IMR-90 (cell line): ENCODE results near the gene IQCE. TPM values are rescaled to one million over a fixed set of nuclear protein-coding genes. Genes with fewer than 3 reads are reported as not detected.

ENCODE experiments used
- ATAC-seq: fragments of 200-7000 bp; cut with Tn5 transposase; 2 replicates; pipeline ENCODE4 v1.9.1; 2020; ENCODE audit warnings: low read depth, mild to moderate bottlenecking, moderate library complexity
- BruUV-seq: library from RNA; stranded (reverse); fragments of 400-500 nt; replicated peaks from 2 replicates; lab custom pipeline; 2021; lab: Mats Ljungman, UMichigan
- CTCF ChIA-PET: fragments of 300-600 bp; formaldehyde crosslinking; extraction: SDS; loops from one replicate; lab custom pipeline; 2021; ENCODE audit warnings: antibody characterized with exemption; lab: Yijun Ruan, JAX
- POLR2A ChIA-PET: fragments of 300-600 bp; sonication (Branson Sonifier 250); formaldehyde crosslinking; loops from one replicate; lab custom pipeline; 2022; ENCODE audit warnings: antibody characterized with exemption; ENCODE audit not compliant: unreplicated experiment; lab: Charles Lee
- DNase-seq: peaks from one replicate; pipeline ENCODE4 v3.0.0; 2013
- H2AFZ ChIP-seq: replicated peaks from 2 replicates; pipeline ENCODE3; 2013; ENCODE audit warnings: low read length, mild to moderate bottlenecking; ENCODE audit not compliant: poor library complexity
- H2AK5ac ChIP-seq: 2 replicates; pipeline ENCODE4 v1.6.1; 2013; ENCODE audit warnings: low read depth, low read length, inconsistent platforms
- H2AK9ac ChIP-seq: replicated peaks from 2 replicates; pipeline ENCODE3; 2013; ENCODE audit warnings: mild to moderate bottlenecking, low read depth, low read length, moderate library complexity; ENCODE audit not compliant: poor library complexity
- H2BK120ac ChIP-seq: 2 replicates; pipeline ENCODE4 v1.6.1; 2013; ENCODE audit warnings: low read depth, low read length, inconsistent platforms
- H2BK15ac ChIP-seq: 3 replicates; pipeline ENCODE4 v1.6.1; 2013; ENCODE audit warnings: low read depth, low read length, inconsistent platforms
- H2BK20ac ChIP-seq: 2 replicates; pipeline ENCODE4 v1.6.1; 2013; ENCODE audit warnings: low read depth, mild to moderate bottlenecking, inconsistent platforms, low read length, moderate library complexity
- H2BK5ac ChIP-seq: 2 replicates; pipeline ENCODE4 v1.6.1; 2013; ENCODE audit warnings: mild to moderate bottlenecking, low read depth, low read length, inconsistent platforms; ENCODE audit not compliant: poor library complexity, severe bottlenecking
- H3K14ac ChIP-seq: replicated peaks from 2 replicates; pipeline ENCODE4 v1.6.1; 2013; ENCODE audit warnings: low read depth, low read length, inconsistent platforms
- H3K18ac ChIP-seq: 2 replicates; pipeline ENCODE4 v1.6.1; 2013; ENCODE audit warnings: low read depth, low read length, control low read depth
- H3K23ac ChIP-seq: 2 replicates; pipeline ENCODE4 v1.6.1; 2013; ENCODE audit warnings: low read depth, low read length, inconsistent platforms
- H3K27ac ChIP-seq: 2 replicates; pipeline ENCODE4 v1.5.1; 2013; ENCODE audit warnings: mild to moderate bottlenecking, control low read depth, low read length; ENCODE audit not compliant: insufficient read depth
- H3K27me3 ChIP-seq: 2 replicates; pipeline ENCODE4 v1.6.1; 2013; ENCODE audit warnings: low read length; ENCODE audit not compliant: control insufficient read depth, insufficient read depth
- H3K36me3 ChIP-seq: 2 replicates; pipeline ENCODE4 v1.6.1; 2013; ENCODE audit warnings: low read length, mixed read lengths; ENCODE audit not compliant: control insufficient read depth, insufficient read depth
- H3K4ac ChIP-seq: 2 replicates; pipeline ENCODE4 v1.6.1; 2013; ENCODE audit warnings: low read depth, low read length, inconsistent platforms
- H3K4me1 ChIP-seq: 2 replicates; pipeline ENCODE4 v1.6.1; 2013; ENCODE audit warnings: low read length, mixed read lengths; ENCODE audit not compliant: control insufficient read depth, insufficient read depth
- H3K4me2 ChIP-seq: 2 replicates; pipeline ENCODE4 v1.6.1; 2013; ENCODE audit warnings: low read depth, mild to moderate bottlenecking, control low read depth, low read length, moderate library complexity
- H3K4me3 ChIP-seq: 2 replicates; pipeline ENCODE4 v1.5.1; 2013; ENCODE audit warnings: low read depth, mild to moderate bottlenecking, control low read depth, low read length, moderate library complexity; ENCODE audit not compliant: insufficient read depth
- H3K56ac ChIP-seq: 2 replicates; pipeline ENCODE4 v1.6.1; 2013; ENCODE audit warnings: low read length, inconsistent platforms; ENCODE audit not compliant: insufficient read depth; ENCODE audit errors: extremely low read depth
- H3K79me1 ChIP-seq, 2 experiments: 2 replicates each; pipeline ENCODE4 v1.6.1; 2013; ENCODE audit warnings: low read length in 2 of 2, inconsistent platforms in 1 of 2, low read depth in 1 of 2
- H3K9ac ChIP-seq: 2 replicates; pipeline ENCODE4 v1.6.1; 2013; ENCODE audit warnings: low read depth, low read length, control low read depth
- H3K9me1 ChIP-seq: 2 replicates; pipeline ENCODE4 v1.6.1; 2013; ENCODE audit warnings: low read length, inconsistent platforms; ENCODE audit not compliant: insufficient read depth
- H3K9me3 ChIP-seq: 2 replicates; pipeline ENCODE4 v1.6.1; 2013; ENCODE audit warnings: low read length; ENCODE audit not compliant: control insufficient read depth, insufficient read depth
- H4K20me1 ChIP-seq: 2 replicates; pipeline ENCODE4 v1.6.1; 2013; ENCODE audit warnings: low read length, inconsistent platforms; ENCODE audit not compliant: insufficient read depth
- H4K5ac ChIP-seq: 2 replicates; pipeline ENCODE4 v1.6.1; 2013; ENCODE audit warnings: mild to moderate bottlenecking, low read depth, low read length, control low read depth
- H4K8ac ChIP-seq, 2 experiments: 2 replicates each; pipeline ENCODE4 v1.6.1; 2013; ENCODE audit warnings: low read depth in 2 of 2, low read length in 2 of 2, control low read depth in 1 of 2, inconsistent platforms in 1 of 2
- H4K91ac ChIP-seq: 2 replicates; pipeline ENCODE4 v1.6.1; 2013; ENCODE audit warnings: low read depth, low read length, inconsistent platforms; ENCODE audit not compliant: insufficient read depth
- BHLHE40 ChIP-seq: fragments of 150-350 bp; IDR thresholded peaks from 2 replicates; pipeline ENCODE4 v1.6.1; 2016; ENCODE audit warnings: mild to moderate bottlenecking, low read depth, low read length
- CEBPB ChIP-seq: IDR thresholded peaks from 2 replicates; pipeline ENCODE4 v1.6.1; 2012; ENCODE audit warnings: low read depth, low read length, improper control_type of control experiment
- FOS ChIP-seq: fragments of 150-350 bp; IDR thresholded peaks from 2 replicates; pipeline ENCODE4 v1.6.1; 2016; ENCODE audit warnings: low read depth, low read length
- MXI1 ChIP-seq: IDR thresholded peaks from 2 replicates; pipeline ENCODE4 v1.6.1; 2012; ENCODE audit warnings: low read depth, mild to moderate bottlenecking, low read length, moderate library complexity, borderline replicate concordance
- POLR2A ChIP-seq: IDR thresholded peaks from 2 replicates; pipeline ENCODE4 v1.6.1; 2012; ENCODE audit warnings: mild to moderate bottlenecking, low read depth, low read length
- SMC3 ChIP-seq: fragments of 150-350 bp; IDR thresholded peaks from 2 replicates; pipeline ENCODE4 v1.6.1; 2016; ENCODE audit warnings: low read depth, mild to moderate bottlenecking, antibody characterized with exemption, low read length, moderate library complexity
- WGBS, 2 experiments: methylation state at CpG; one replicate each; pipeline versions ENCODE4 v1.1.5 to v1.1.7; 2013; ENCODE audit warnings: missing lambda C conversion rate in 2 of 2; ENCODE audit not compliant: insufficient read length in 1 of 2; ENCODE audit errors: extremely low coverage in 2 of 2; 5-methylcytosine and 5-hydroxymethylcytosine counted together
- dilution Hi-C: fragments of 300-500 bp; cut with HindIII; formaldehyde crosslinking; loops from one replicate; pipeline ENCODE4 v1.14.3; 2018; ENCODE audit warnings: low sequenced_read_pairs; ENCODE audit not compliant: unreplicated experiment
- in situ Hi-C: fragments of 300-500 bp; cut with MboI; formaldehyde crosslinking; loops from 3 replicates; pipeline ENCODE4 v1.14.3; 2019; ENCODE audit warnings: low sequenced_read_pairs, inconsistent platforms, mixed read lengths
- intact Hi-C: fragments of 100-400 bp; cut with micrococcal nuclease; formaldehyde crosslinking; loops from 2 replicates; pipeline ENCODE4 v1.10.0; 2022
- polyA plus RNA-seq, 3 experiments: library from polyadenylated mRNA; depleted of rRNA; stranded (reverse); fragments of >200 nt; gene quantifications; 2 replicates each; pipeline ENCODE4 v1.2.3, GENCODE V29; 2012; ENCODE audit warnings: low replicate concordance in 1 of 3
- total RNA-seq: library from RNA; depleted of rRNA; stranded (reverse); fragments of >200 nt; gene quantifications from 2 replicates; pipeline ENCODE4 v1.2.3, GENCODE V29; 2012
- TF ChIP-seq, protein P1 (sequence below): fragments of 150-350 bp; IDR thresholded peaks from 2 replicates; pipeline ENCODE4 v1.6.1; 2016; ENCODE audit warnings: low read depth, mild to moderate bottlenecking, low read length, moderate library complexity, borderline replicate concordance
- TF ChIP-seq, protein P2 (sequence below): fragments of 150-350 bp; IDR thresholded peaks from 2 replicates; pipeline ENCODE4 v1.6.1; 2017; ENCODE audit warnings: mild to moderate bottlenecking, antibody characterized with exemption, low read length, low read depth

The IQCE gene
- total and polyA plus RNA-seq, 2 of the 4 experiments (the other 2 are of a cell fraction): 5.0 to 6.3 TPM

DNA sequence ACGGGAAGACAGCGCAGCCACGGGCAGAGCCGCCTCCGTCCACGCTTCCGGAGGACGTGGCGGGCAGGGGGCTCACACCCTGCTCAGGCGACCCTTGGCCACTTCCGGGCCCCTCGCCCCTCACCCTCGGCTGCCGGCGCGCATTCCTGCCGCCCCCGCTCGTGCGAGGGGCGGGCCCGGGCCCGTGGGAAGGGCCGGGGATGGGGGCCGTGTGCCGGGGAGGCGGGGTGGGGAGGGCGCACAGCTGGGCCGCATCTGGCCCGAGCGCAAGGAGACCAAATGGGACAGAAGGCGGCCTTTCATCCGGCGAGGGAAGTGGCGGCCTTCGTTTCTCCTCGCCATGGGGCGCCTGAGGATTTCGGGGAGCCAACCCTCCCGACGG, 40.1 kb upstream of the IQCE start:
- Histone ChIP-seq H3K14ac (0 out of 2 replicates have a peak overlapping the region, but pooled peaks have one; percentile 74), H3K9ac (no peak overlapping the region), H3K4me2 (peak overlapping the region; percentile 87; the same call in 1 of the 2 replicates), H3K9me1 (peaks cover 16% of the 10 kb centered on the region), H3K4me3 (no peak overlapping the region), H2AK9ac (peak overlapping the region; percentile 83), H2AFZ (peak overlapping the region; percentile 89), H3K27ac (no peak overlapping the region), H2BK20ac (peak overlapping the region; percentile 72; the same call in 1 of the 2 replicates), H2BK15ac (peak overlapping the region; percentile 83; the same call in 1 of the 3 replicates), H2BK5ac (no peak overlapping the region), H3K4ac (peak overlapping the region; percentile 92), H3K36me3 (no peaks in the 10 kb centered on the region), H2BK120ac (peak overlapping the region; percentile 92; the same call in 1 of the 2 replicates), H3K27me3 (no peaks in the 10 kb centered on the region), H3K23ac (peak overlapping the region; percentile 31; the same call in 1 of the 2 replicates), H4K91ac (peak overlapping the region; percentile 46), H4K5ac (no peak overlapping the region), H3K79me1 (peaks cover 0 to 8% of the 10 kb centered on the region in 2 experiments; a peak in 2 of 4 replicates), H3K56ac (no peak overlapping the region), H3K18ac (no peak overlapping the region), H2AK5ac (peak overlapping the region; percentile 92; the same call in 1 of the 2 replicates), H4K20me1 (0 out of 2 replicates have a peak, but pooled peaks cover 9% of the 10 kb centered on the region), H3K9me3 (no peaks in the 10 kb centered on the region), H4K8ac (peak overlapping the region; percentile 71 to 85; a peak in 3 of 4 replicates), H3K4me1 (peaks cover 28% of the 10 kb centered on the region)
- ATAC-seq (no peak), DNase-seq (no peak)
- dilution Hi-C loops (no loop called here), in situ Hi-C loops (no loop called here), intact Hi-C loops (no loop called here)
- ChIA-PET POLR2A (no interaction called here), CTCF (no interaction called here)
- TF ChIP-seq FOS (no peak), CEBPB (no peak), BHLHE40 (no peak), POLR2A (no peak), SMC3 (no peak), MXI1 (no peak)
- TF ChIP-seq, protein P1, sequence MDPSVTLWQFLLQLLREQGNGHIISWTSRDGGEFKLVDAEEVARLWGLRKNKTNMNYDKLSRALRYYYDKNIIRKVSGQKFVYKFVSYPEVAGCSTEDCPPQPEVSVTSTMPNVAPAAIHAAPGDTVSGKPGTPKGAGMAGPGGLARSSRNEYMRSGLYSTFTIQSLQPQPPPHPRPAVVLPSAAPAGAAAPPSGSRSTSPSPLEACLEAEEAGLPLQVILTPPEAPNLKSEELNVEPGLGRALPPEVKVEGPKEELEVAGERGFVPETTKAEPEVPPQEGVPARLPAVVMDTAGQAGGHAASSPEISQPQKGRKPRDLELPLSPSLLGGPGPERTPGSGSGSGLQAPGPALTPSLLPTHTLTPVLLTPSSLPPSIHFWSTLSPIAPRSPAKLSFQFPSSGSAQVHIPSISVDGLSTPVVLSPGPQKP: no peak
- TF ChIP-seq, protein P2, sequence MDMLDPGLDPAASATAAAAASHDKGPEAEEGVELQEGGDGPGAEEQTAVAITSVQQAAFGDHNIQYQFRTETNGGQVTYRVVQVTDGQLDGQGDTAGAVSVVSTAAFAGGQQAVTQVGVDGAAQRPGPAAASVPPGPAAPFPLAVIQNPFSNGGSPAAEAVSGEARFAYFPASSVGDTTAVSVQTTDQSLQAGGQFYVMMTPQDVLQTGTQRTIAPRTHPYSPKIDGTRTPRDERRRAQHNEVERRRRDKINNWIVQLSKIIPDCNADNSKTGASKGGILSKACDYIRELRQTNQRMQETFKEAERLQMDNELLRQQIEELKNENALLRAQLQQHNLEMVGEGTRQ: no peak
- BruUV-seq: no TSS peak
- 35% methylated on average over 8 of the region's 41 CpGs; no CpG with 5 or more reads in 1 of the 2 experiments for WGBS, 2 experiments
